ENCODE measurements around the gene MYO7B. TPM values are rescaled to one million over a fixed set of nuclear protein-coding genes. Genes with fewer than 3 reads are reported as not detected.

Gene MYO7B
- total and polyA plus RNA-seq, 4 donors: 0.51 to 4.7 (median 1.9) TPM

- H3K36me3 ChIP-seq (ENCODE audit: control insufficient read depth in 4 of 4, insufficient read depth in 4 of 4, low read length in 4 of 4): no peaks in the 10 kb centered on the region
- TF ChIP-seq CTCF (IDR thresholded peaks at IDR 0.05; ENCODE audit: control extremely low read depth, extremely low read depth): no peak
- H3K4me1 ChIP-seq (ENCODE audit: control insufficient read depth in 5 of 5, insufficient read depth in 5 of 5, low read length in 5 of 5): peaks cover 0 to 13% (median 7%) of the 10 kb centered on the region in 5 donors
- no peak overlapping the region for H3K4me3 ChIP-seq
- DNase-seq (peak in 1 of 3 donors; percentile 0), ATAC-seq (ENCODE audit: insufficient read depth, low FRiP score) (no peak)
- H3K27ac ChIP-seq (ENCODE audit: low read depth in 1 of 2, low read length in 1 of 2): peak overlapping the region in 1 of 2 donors; percentile 7
- peaks cover 0 to 16% (median 4%) of the 10 kb centered on the region in 3 donors for H3K27me3 ChIP-seq (ENCODE audit: control insufficient read depth in 3 of 3, insufficient read depth in 3 of 3, low read length in 2 of 3)
- no peak overlapping the region for H3K9ac ChIP-seq (ENCODE audit: insufficient read depth in 1 of 2, low read length in 2 of 2)
- H3K9me3 ChIP-seq (ENCODE audit: control insufficient read depth in 4 of 4, insufficient read depth in 3 of 4, low read length in 3 of 4): no peaks in the 10 kb centered on the region
- WGBS, 2 donors: 83 to 86% methylated on average over 5 of the region's 5 CpGs
Observed at GRCh38 chr2:127670957-127671290, 135.4 kb downstream of the MYO7B start.

GRCh38 chr2:127671557-127672302 is 136.2 kb downstream of the MYO7B start:
- H3K36me3 ChIP-seq (ENCODE audit: control insufficient read depth in 4 of 4, insufficient read depth in 4 of 4, low read length in 4 of 4): no peaks in the 10 kb centered on the region
- DNase-seq (peak in 1 of 3 donors; percentile 8), ATAC-seq (ENCODE audit: insufficient read depth, low FRiP score) (no peak)
- peak overlapping the region; percentile 82 to 99 for H3K27ac ChIP-seq (ENCODE audit: low read depth in 1 of 2, low read length in 1 of 2)
- peak overlapping the region; percentile 5 for H3K4me3 ChIP-seq
- peaks cover 0 to 13% (median 8%) of the 10 kb centered on the region in 3 donors for H3K27me3 ChIP-seq (ENCODE audit: control insufficient read depth in 3 of 3, insufficient read depth in 3 of 3, low read length in 2 of 3)
- TF ChIP-seq CTCF (IDR thresholded peaks at IDR 0.05; ENCODE audit: control extremely low read depth, extremely low read depth): no peak
- H3K9me3 ChIP-seq (ENCODE audit: control insufficient read depth in 4 of 4, insufficient read depth in 3 of 4, low read length in 3 of 4): no peaks in the 10 kb centered on the region
- H3K9ac ChIP-seq (ENCODE audit: insufficient read depth in 1 of 2, low read length in 2 of 2): no peak overlapping the region
- H3K4me1 ChIP-seq (ENCODE audit: control insufficient read depth in 5 of 5, insufficient read depth in 5 of 5, low read length in 5 of 5): peaks cover 0 to 13% (median 2%) of the 10 kb centered on the region in 5 donors
- 72 to 78% methylated on average over 14 of the region's 14 CpGs for WGBS, 2 donors

- 68 to 81% methylated on average over 20 of the region's 20 CpGs for WGBS, 2 donors
- peaks cover 0 to 13% (median 0%) of the 10 kb centered on the region in 5 donors for H3K4me1 ChIP-seq (ENCODE audit: control insufficient read depth in 5 of 5, insufficient read depth in 5 of 5, low read length in 5 of 5)
- peak overlapping the region; percentile 34 for H3K4me3 ChIP-seq
- H3K27me3 ChIP-seq (ENCODE audit: control insufficient read depth in 3 of 3, insufficient read depth in 3 of 3, low read length in 2 of 3): peaks cover 0 to 15% (median 13%) of the 10 kb centered on the region in 3 donors
- H3K36me3 ChIP-seq (ENCODE audit: control insufficient read depth in 4 of 4, insufficient read depth in 4 of 4, low read length in 4 of 4): no peaks in the 10 kb centered on the region
- ATAC-seq (ENCODE audit: insufficient read depth, low FRiP score): no peak
- no peak for TF ChIP-seq CTCF (IDR thresholded peaks at IDR 0.05; ENCODE audit: control extremely low read depth, extremely low read depth)
- no peaks in the 10 kb centered on the region for H3K9me3 ChIP-seq (ENCODE audit: control insufficient read depth in 4 of 4, insufficient read depth in 3 of 4, low read length in 3 of 4)
- no peak overlapping the region for H3K9ac ChIP-seq (ENCODE audit: insufficient read depth in 1 of 2, low read length in 2 of 2)
- DNase-seq: peak in 1 of 3 donors; percentile 9
- H3K27ac ChIP-seq (ENCODE audit: low read depth in 1 of 2, low read length in 1 of 2): peak overlapping the region; percentile 82 to 99
Observed at GRCh38 chr2:127672341-127673224, 137.1 kb downstream of the MYO7B start.
